UCSD-AML1 (cell line): ENCODE measurements around the gene CPAMD8.
A peak's percentile ranks its signal among the peaks of the same experiment; 100 is the strongest.
"Not testable (repeated sequence)": the region's sequence is repeated elsewhere in the genome, so short reads cannot be mapped to it uniquely, and the experiment has no call there.

Experiments used
- DNase-seq: peaks from one replicate; lab custom pipeline; 2025; ENCODE audit not compliant: unreplicated experiment; lab: John Stamatoyannopoulos, UW

The CPAMD8 gene

GRCh38 chr19:16877581-16877980 is 149.0 kb downstream of the CPAMD8 start:
- no peak for DNase-seq

- peak; percentile 78 for DNase-seq
Observed at GRCh38 chr19:16876904-16877361, 149.7 kb downstream of the CPAMD8 start.

- no peak for DNase-seq
Observed at GRCh38 chr19:16875584-16876555, 150.7 kb downstream of the CPAMD8 start.

GRCh38 chr19:16874978-16875299 is 151.7 kb downstream of the CPAMD8 start:
- DNase-seq = not testable (repeated sequence)

- DNase-seq = no peak
Observed at GRCh38 chr19:16874250-16874977, 152.2 kb downstream of the CPAMD8 start.

GRCh38 chr19:16873594-16873993 is 153.0 kb downstream of the CPAMD8 start:
- DNase-seq = no peak

- DNase-seq = no peak
Observed at GRCh38 chr19:16872728-16873127, 153.9 kb downstream of the CPAMD8 start.

GRCh38 chr19:16871871-16872270 is 154.7 kb downstream of the CPAMD8 start:
- DNase-seq = no peak

GRCh38 chr19:16869331-16869972 is 157.2 kb downstream of the CPAMD8 start:
- DNase-seq = no peak

- no peak for DNase-seq
Observed at GRCh38 chr19:16868423-16869130, 158.0 kb downstream of the CPAMD8 start.

GRCh38 chr19:16867211-16867610 is 159.4 kb downstream of the CPAMD8 start:
- no peak for DNase-seq

- DNase-seq = no peak
Observed at GRCh38 chr19:16862826-16863415, 163.7 kb downstream of the CPAMD8 start.

GRCh38 chr19:16861834-16862233 is 164.8 kb downstream of the CPAMD8 start:
- no peak for DNase-seq

- DNase-seq = no peak
Observed at GRCh38 chr19:16861011-16861410, 165.6 kb downstream of the CPAMD8 start.

GRCh38 chr19:16860118-16860517 is 166.5 kb downstream of the CPAMD8 start:
- DNase-seq = no peak

- DNase-seq = no peak
Observed at GRCh38 chr19:16859626-16860025, 167.0 kb downstream of the CPAMD8 start.

- no peak for DNase-seq
Observed at GRCh38 chr19:16856091-16856490, 170.5 kb downstream of the CPAMD8 start.

- no peak for DNase-seq
Observed at GRCh38 chr19:16853066-16853465, 173.5 kb downstream of the CPAMD8 start.

GRCh38 chr19:16851031-16851712 is 175.4 kb downstream of the CPAMD8 start:
- no peak for DNase-seq

GRCh38 chr19:16850133-16850532 is 176.5 kb downstream of the CPAMD8 start:
- DNase-seq = no peak
